Tibial artery (tissue), 4 donors: ENCODE data around the gene TGFBR3.
"Not testable (repeated sequence)": the region's sequence is repeated elsewhere in the genome, so short reads cannot be mapped to it uniquely, and the experiment has no call there.

ENCODE experiments used
- DNase-seq, 2 donors: peaks; one replicate each; pipeline ENCODE4 v3.0.0-alpha.2; 2019
- H3K27ac ChIP-seq, 2 donors: fragments of 200-600 bp; sonication (generic) in 1 of 2; 1 replicate in 1 of 2; 2 replicates in 1 of 2; pipeline ENCODE4 v1.5.1; 2018 to 2019; ENCODE audit warnings: mild to moderate bottlenecking in 1 of 2
- H3K27me3 ChIP-seq, 2 donors: fragments of 200-600 bp; sonication (generic) in 1 of 2; one replicate each; pipeline versions ENCODE4 v1.5.1 to v1.6.0; 2016 to 2019
- H3K36me3 ChIP-seq, 3 donors: fragments of 200-600 bp; sonication (generic) in 2 of 3; one replicate each; pipeline ENCODE4 v1.5.1; 2016 to 2019; ENCODE audit warnings: mild to moderate bottlenecking in 2 of 3
- H3K4me1 ChIP-seq, 4 donors: fragments of 200-600 bp; sonication (generic) in 2 of 4; 1 replicate in 3 of 4; 2 replicates in 1 of 4; pipeline ENCODE4 v1.5.1; 2016 to 2019
- H3K4me3 ChIP-seq, 2 donors: fragments of 200-600 bp; sonication (generic) in 1 of 2; 1 replicate in 1 of 2; 2 replicates in 1 of 2; pipeline ENCODE4 v1.5.1; 2018 to 2019; ENCODE audit warnings: mild to moderate bottlenecking in 2 of 2
- H3K9me3 ChIP-seq, 3 donors: fragments of 200-600 bp; sonication (generic) in 1 of 3; one replicate each; pipeline ENCODE4 v1.5.1; 2016 to 2019
- CTCF ChIP-seq, 2 experiments: fragments of 200-600 bp in 1 of 2; fragments of 450-650 bp in 1 of 2; IDR thresholded peaks; one replicate each; pipeline ENCODE4 v1.5.1; 2017 to 2019; ENCODE audit warnings: antibody characterized with exemption in 2 of 2, mild to moderate bottlenecking in 1 of 2, moderate library complexity in 1 of 2
- intact Hi-C: fragments of 100-400 bp; cut with DNase I; formaldehyde crosslinking; loops from one replicate; pipeline ENCODE4 v1.15.0; 2023; ENCODE audit warnings: low total_unique reads

Gene TGFBR3

GRCh38 chr1:91854852-91855534 is 31.0 kb downstream of the TGFBR3 start:
- no peaks in the 10 kb centered on the region for H3K9me3 ChIP-seq
- DNase-seq, result no peak
- peaks cover 0 to 19% (median 10%) of the 10 kb centered on the region in 4 donors for H3K4me1 ChIP-seq
- H3K4me3 ChIP-seq, result no peak overlapping the region
- H3K27me3 ChIP-seq, result no peaks in the 10 kb centered on the region
- no peak overlapping the region for H3K27ac ChIP-seq
- peaks cover 0 to 7% (median 7%) of the 10 kb centered on the region in 3 donors for H3K36me3 ChIP-seq
- TF ChIP-seq CTCF (IDR thresholded peaks at IDR 0.05), result no peak
- intact Hi-C loops, result no loop called here

- no peaks in the 10 kb centered on the region for H3K9me3 ChIP-seq
- intact Hi-C loops, result no loop called here
- no peaks in the 10 kb centered on the region for H3K27me3 ChIP-seq
- H3K4me1 ChIP-seq, result peaks cover 0 to 22% (median 10%) of the 10 kb centered on the region in 4 donors
- TF ChIP-seq CTCF (IDR thresholded peaks at IDR 0.05), result no peak
- no peak overlapping the region for H3K4me3 ChIP-seq
- no peak for DNase-seq
- no peak overlapping the region for H3K27ac ChIP-seq
- no peaks in the 10 kb centered on the region for H3K36me3 ChIP-seq
Measured at GRCh38 chr1:91853397-91853796, 32.6 kb downstream of the TGFBR3 start.

- intact Hi-C loops, H3K4me3 ChIP-seq, H3K9me3 ChIP-seq, H3K27me3 ChIP-seq, H3K36me3 ChIP-seq, DNase-seq: not testable (repeated sequence)
- peak overlapping the region; percentile 60 to 73 for H3K27ac ChIP-seq
- peaks cover 0 to 22% (median 12%) of the 10 kb centered on the region in 4 donors for H3K4me1 ChIP-seq
Measured at GRCh38 chr1:91852011-91852410, 33.9 kb downstream of the TGFBR3 start.

GRCh38 chr1:91851130-91852010 is 34.6 kb downstream of the TGFBR3 start:
- H3K27me3 ChIP-seq, result no peaks in the 10 kb centered on the region
- H3K4me1 ChIP-seq, result peaks cover 0 to 27% (median 14%) of the 10 kb centered on the region in 4 donors
- intact Hi-C loops, result no loop called here
- no peak for TF ChIP-seq CTCF (IDR thresholded peaks at IDR 0.05)
- peak; percentile 89 to 94 for DNase-seq
- peak overlapping the region; percentile 31 to 32 for H3K4me3 ChIP-seq
- H3K36me3 ChIP-seq, result no peaks in the 10 kb centered on the region
- H3K27ac ChIP-seq, result peak overlapping the region; percentile 60 to 73
- no peaks in the 10 kb centered on the region for H3K9me3 ChIP-seq

GRCh38 chr1:91850708-91851107 is 35.2 kb downstream of the TGFBR3 start:
- Histone ChIP-seq H3K4me1 (peaks cover 0 to 33% (median 19%) of the 10 kb centered on the region in 4 donors), H3K9me3 (no peaks in the 10 kb centered on the region), H3K4me3 (peak overlapping the region; percentile 31 to 32), H3K27ac (peak overlapping the region; percentile 60 to 73), H3K27me3 (no peaks in the 10 kb centered on the region), H3K36me3 (no peaks in the 10 kb centered on the region)
- DNase-seq, result no peak
- TF ChIP-seq CTCF (IDR thresholded peaks at IDR 0.05), result no peak
- intact Hi-C loops, result no loop called here

- TF ChIP-seq CTCF (IDR thresholded peaks at IDR 0.05), result no peak
- no peaks in the 10 kb centered on the region for H3K9me3 ChIP-seq
- no peak for DNase-seq
- no peaks in the 10 kb centered on the region for H3K36me3 ChIP-seq
- no peak overlapping the region for H3K27ac ChIP-seq
- H3K27me3 ChIP-seq, result no peaks in the 10 kb centered on the region
- H3K4me3 ChIP-seq, result no peak overlapping the region
- intact Hi-C loops, result no loop called here
- peaks cover 0 to 46% (median 23%) of the 10 kb centered on the region in 4 donors for H3K4me1 ChIP-seq
Measured at GRCh38 chr1:91847851-91848250, 38.1 kb downstream of the TGFBR3 start.
